Measurements from ENCODE around the gene SRPK3.

Gene SRPK3

GRCh38 chrX:153792368-153792767 is 11.5 kb downstream of the SRPK3 start:
- H3K4me3 ChIP-seq (replicated peaks; ENCODE audit: low read depth, low read length) = no peak overlapping the region
- DNase-seq (ENCODE audit: low read depth) = no peak
- no peak for TF ChIP-seq CTCF (IDR thresholded peaks at IDR 0.05; ENCODE audit: low read length, missing control alignments)

GRCh38 chrX:153793291-153793690 is 12.4 kb downstream of the SRPK3 start:
- DNase-seq (ENCODE audit: low read depth) = no peak
- TF ChIP-seq CTCF (IDR thresholded peaks at IDR 0.05; ENCODE audit: low read length, missing control alignments) = no peak
- H3K4me3 ChIP-seq (replicated peaks; ENCODE audit: low read depth, low read length) = peak overlapping the region; percentile 77

GRCh38 chrX:153794018-153794896 is 13.4 kb downstream of the SRPK3 start, which contains the start of the genes IDH3G and SSR4:
Gene IDH3G (minus strand): TSS chrX:153794375. CDS start chrX:153794326, 49 bp downstream.
Gene SSR4 (plus strand): TSS chrX:153794668. CDS start chrX:153794688, 20 bp downstream.
- peak within 1 kb of the TSS; percentile 77 for H3K4me3 ChIP-seq (replicated peaks; ENCODE audit: low read depth, low read length)
- DNase-seq (ENCODE audit: low read depth) = peak; percentile 96
- no peak for TF ChIP-seq CTCF (IDR thresholded peaks at IDR 0.05; ENCODE audit: low read length, missing control alignments)

GRCh38 chrX:153794897-153795816 is 14.3 kb downstream of the SRPK3 start:
- peak; percentile 7 for DNase-seq (ENCODE audit: low read depth)
- no peak for TF ChIP-seq CTCF (IDR thresholded peaks at IDR 0.05; ENCODE audit: low read length, missing control alignments)
- peak overlapping the region; percentile 77 for H3K4me3 ChIP-seq (replicated peaks; ENCODE audit: low read depth, low read length)

GRCh38 chrX:153797415-153798015 is 16.7 kb downstream of the SRPK3 start:
- no peak for DNase-seq (ENCODE audit: low read depth)
- no peak for TF ChIP-seq CTCF (IDR thresholded peaks at IDR 0.05; ENCODE audit: low read length, missing control alignments)
- no peak overlapping the region for H3K4me3 ChIP-seq (replicated peaks; ENCODE audit: low read depth, low read length)

GRCh38 chrX:153799326-153799725 is 18.5 kb downstream of the SRPK3 start:
- no peak overlapping the region for H3K4me3 ChIP-seq (replicated peaks; ENCODE audit: low read depth, low read length)
- no peak for TF ChIP-seq CTCF (IDR thresholded peaks at IDR 0.05; ENCODE audit: low read length, missing control alignments)
- DNase-seq (ENCODE audit: low read depth) = no peak
